Heart left ventricle (tissue), 16 donors: Measurements from ENCODE around the gene PER2. TPM values are rescaled to one million over a fixed set of nuclear protein-coding genes. Genes with fewer than 3 reads are reported as not detected.

Source experiments
- ATAC-seq, 4 donors: fragments of 200-7000 bp; cut with Tn5 transposase; one replicate each; pipeline ENCODE4 v1.9.1; 2020 to 2022; ENCODE audit warnings: moderate library complexity in 4 of 4, mild to moderate bottlenecking in 3 of 4, moderate number of reproducible peaks in 1 of 4
- DNase-seq, 5 donors: peaks; one replicate each; pipeline ENCODE4 v3.0.0-alpha.2; 2020
- H3K27ac ChIP-seq, 12 donors: fragments of 200-600 bp; sonication (generic) in 4 of 12; one replicate each; pipeline versions ENCODE4 v1.5.0 to v1.8.0; 2016 to 2022; ENCODE audit warnings: mild to moderate bottlenecking in 2 of 12
- H3K27me3 ChIP-seq, 9 donors: fragments of 200-600 bp; sonication (generic) in 2 of 9; one replicate each; pipeline versions ENCODE4 v1.5.1 to v1.8.0; 2016 to 2022; ENCODE audit warnings: mild to moderate bottlenecking in 3 of 9
- H3K36me3 ChIP-seq, 9 donors: fragments of 200-600 bp; sonication (generic) in 2 of 9; one replicate each; pipeline versions ENCODE4 v1.5.0 to v1.8.0; 2018 to 2022; ENCODE audit warnings: mild to moderate bottlenecking in 2 of 9
- H3K4me1 ChIP-seq, 12 donors: fragments of 200-600 bp; sonication (generic) in 4 of 12; one replicate each; pipeline versions ENCODE4 v1.5.0 to v1.8.0; 2016 to 2022; ENCODE audit warnings: mild to moderate bottlenecking in 3 of 12
- H3K4me3 ChIP-seq, 12 donors: fragments of 200-600 bp; sonication (generic) in 4 of 12; one replicate each; pipeline versions ENCODE4 v1.5.0 to v1.8.0; 2017 to 2022; ENCODE audit warnings: mild to moderate bottlenecking in 9 of 12, moderate library complexity in 4 of 12
- H3K9me3 ChIP-seq, 12 donors: fragments of 200-600 bp; sonication (generic) in 4 of 12; one replicate each; pipeline versions ENCODE4 v1.5.0 to v1.8.0; 2016 to 2022; ENCODE audit warnings: mild to moderate bottlenecking in 1 of 12
- CTCF ChIP-seq, 12 donors: fragments of 200-600 bp; sonication (generic) in 4 of 12; IDR thresholded peaks; one replicate each; pipeline versions ENCODE4 v1.5.0 to v1.8.0; 2018 to 2022; ENCODE audit warnings: antibody characterized with exemption in 12 of 12, mild to moderate bottlenecking in 5 of 12
- POLR2A ChIP-seq, 2 donors: fragments of 450-650 bp; IDR thresholded peaks; one replicate each; pipeline ENCODE4 v1.6.1; 2017; ENCODE audit warnings: antibody characterized with exemption in 2 of 2, mild to moderate bottlenecking in 2 of 2, moderate library complexity in 2 of 2
- WGBS, 4 donors: extraction: QIAGEN DNeasy Blood & Tissue Kit in 2 of 4; methylation state at CpG; one replicate each; pipeline versions ENCODE4 v1.1.5 to v1.1.7; 2013 to 2018; 5-methylcytosine and 5-hydroxymethylcytosine counted together
- intact Hi-C, 10 donors: fragments of 100-400 bp; cut with DNase I; formaldehyde crosslinking; loops; one replicate each; pipeline versions ENCODE4 v1.11.1 to v1.14.2; 2022
- polyA plus RNA-seq, 2 donors: library from polyadenylated mRNA; stranded (reverse); fragments of 200-250 nt; gene quantifications; one replicate each; pipeline ENCODE4 v1.2.3, GENCODE V29; 2013
- total RNA-seq, 9 donors: library from RNA; depleted of rRNA in 2 of 9; stranded (reverse); fragments of >200 nt in 2 of 9; fragmentation: NEBNext Ultra II Directional in 3 of 9; extraction: Animal tissue kit (Norgen Biotek cat#: 25700) in 3 of 9; gene quantifications; one replicate each; pipeline versions ENCODE4 v1.1.0 to v1.2.4, GENCODE V29; 2016 to 2023
- donor health status: ischemic (EF 13 %, LVEDD 7.1; RV severe dilation, severe dysfunction).
- donor health status: healthy with polysubstance abuse.
- donor health status: DM: no; HTN: yes; CAD: no.
- donor health status: DM: no; HTN: no; CAD: no.
- donor health status: ischemic (EF 25% LVEDD 6.9; RV normal size, moderate dysfunction).
- donor health status: ischemic (EF 25% LVEDD 5.7; RV mildly dilated, moderate dysfunction).
- donor health status: healthy.
- donor health status: DM: yes; HTN: yes; CAD: no.
- donor health status: ischemic (EF 35%, LVEDD 5.7; RV mildly dilated, moderate dysfunction).
- donor health status: nonischemic (EF 11% LVEDD 7.7; RV severe dilation, severe dysfunction).
- donor health status: DM: yes; HTN: yes; CAD: no.
- donor health status: PGD.
- donor health status: ischemic (EF 29% LVEDD 5.4; RV normal size, mild dysfunction).
- donor health status: nonischemic (EF 23%, LVEDD 6.1; RV moderate dilation, normal function).

PER2 gene
- total and polyA plus RNA-seq, 11 donors, result 1.6 to 17.1 (median 4.2) TPM

GRCh38 chr2:238267884-238268680, 20.3 kb downstream of the PER2 start:
- DNase-seq (peak in 2 of 5 donors; percentile 9 to 24), ATAC-seq (no peak)
- H3K4me1 ChIP-seq, result peaks cover 0 to 19% (median 14%) of the 10 kb centered on the region in 12 donors
- H3K27me3 ChIP-seq, result no peaks in the 10 kb centered on the region
- H3K27ac ChIP-seq, result no peak overlapping the region
- intact Hi-C loops, result loop anchor here in 5 of 10 donors (10.0 kb wide), 3 partner anchors 103 to 413 kb away; partner anchors contain the start of gene RAMP1 (in 2 of the 5)
- H3K4me3 ChIP-seq, result no peak overlapping the region
- H3K9me3 ChIP-seq, result no peaks in the 10 kb centered on the region
- H3K36me3 ChIP-seq, result peaks cover 0 to 89% (median 67%) of the 10 kb centered on the region in 9 donors
- TF ChIP-seq CTCF (IDR thresholded peaks at IDR 0.05), result no peak
- no peak for TF ChIP-seq POLR2A (IDR thresholded peaks at IDR 0.05)
- 94 to 98% (median 95%) methylated on average over 15 to 20 of the region's 20 CpGs for WGBS, 4 donors

- H3K4me1 ChIP-seq, result peaks cover 0 to 26% (median 20%) of the 10 kb centered on the region in 12 donors
- intact Hi-C loops, result loop anchor here in 5 of 10 donors (10.0 kb wide), 3 partner anchors 103 to 413 kb away; partner anchors contain the start of gene RAMP1 (in 2 of the 5)
- peaks cover 0 to 89% (median 60%) of the 10 kb centered on the region in 9 donors for H3K36me3 ChIP-seq
- no peaks in the 10 kb centered on the region for H3K27me3 ChIP-seq
- peak in 1 of 5 donors; percentile 53 for DNase-seq
- no peak overlapping the region for H3K4me3 ChIP-seq
- WGBS, 4 donors, result 98 to 100% (median 100%) methylated on average over 1 of the region's 1 CpG
- no peaks in the 10 kb centered on the region for H3K9me3 ChIP-seq
- no peak overlapping the region for H3K27ac ChIP-seq
- no peak for ATAC-seq
- no peak for TF ChIP-seq CTCF (IDR thresholded peaks at IDR 0.05)
- TF ChIP-seq POLR2A (IDR thresholded peaks at IDR 0.05), result no peak
Measured at GRCh38 chr2:238267341-238267710, 21.1 kb downstream of the PER2 start.

GRCh38 chr2:238265605-238266004, 22.8 kb downstream of the PER2 start:
- 94 to 96% (median 94%) methylated on average over 11 of the region's 11 CpGs for WGBS, 4 donors
- DNase-seq (peak in 2 of 5 donors; percentile 2 to 33), ATAC-seq (no peak)
- TF ChIP-seq POLR2A (IDR thresholded peaks at IDR 0.05), result no peak
- H3K4me1 ChIP-seq, result peaks cover 0 to 33% (median 23%) of the 10 kb centered on the region in 12 donors
- peaks cover 0 to 89% (median 53%) of the 10 kb centered on the region in 9 donors for H3K36me3 ChIP-seq
- no peak overlapping the region for H3K4me3 ChIP-seq
- no peaks in the 10 kb centered on the region for H3K27me3 ChIP-seq
- no peaks in the 10 kb centered on the region for H3K9me3 ChIP-seq
- H3K27ac ChIP-seq, result no peak overlapping the region
- intact Hi-C loops, result loop anchor here in 5 of 10 donors (10.0 kb wide), 3 partner anchors 101 to 411 kb away; partner anchors contain the start of gene RAMP1 (in 2 of the 5)

- H3K4me1 ChIP-seq, result peaks cover 0 to 38% (median 24%) of the 10 kb centered on the region in 12 donors
- H3K27ac ChIP-seq, result peak overlapping the region in 10 of 12 donors; percentile 5 to 73 (median 38)
- no peaks in the 10 kb centered on the region for H3K27me3 ChIP-seq
- ATAC-seq (no peak), DNase-seq (peak in 2 of 5 donors; percentile 22 to 49)
- no peaks in the 10 kb centered on the region for H3K9me3 ChIP-seq
- peaks cover 0 to 91% (median 49%) of the 10 kb centered on the region in 9 donors for H3K36me3 ChIP-seq
- TF ChIP-seq POLR2A (IDR thresholded peaks at IDR 0.05) (no peak), CTCF (IDR thresholded peaks at IDR 0.05) (no peak)
- intact Hi-C loops, result loop anchor here in 7 of 10 donors (5.0 to 10.0 kb wide), 6 partner anchors 99 to 409 kb away; partner anchors contain the start of genes RAMP1 (in 6 of the 7) and ERFE (in 1 of the 7)
- 75 to 87% (median 81%) methylated on average over 4 of the region's 4 CpGs for WGBS, 4 donors
- H3K4me3 ChIP-seq, result no peak overlapping the region
Measured at GRCh38 chr2:238264072-238264460, 24.3 kb downstream of the PER2 start.
